Vagina (tissue), 2 donors: ENCODE measurements around the gene DPYD. TPM values are rescaled to one million over a fixed set of nuclear protein-coding genes. Genes with fewer than 3 reads are reported as not detected.

Experiments
- DNase-seq, 2 donors: peaks; one replicate each; pipeline ENCODE4 v3.0.0-alpha.2; 2017; ENCODE audit errors: extremely low spot score in 2 of 2
- H3K27ac ChIP-seq: fragments of 200-600 bp; sonication (generic); one replicate; pipeline ENCODE4 v1.5.1; 2019
- H3K27me3 ChIP-seq: fragments of 200-600 bp; sonication (generic); one replicate; pipeline ENCODE4 v1.5.1; 2019
- H3K36me3 ChIP-seq, 2 donors: fragments of 200-600 bp; sonication (generic); one replicate each; pipeline ENCODE4 v1.5.1; 2017 to 2019
- H3K4me1 ChIP-seq: fragments of 200-600 bp; sonication (generic); one replicate; pipeline ENCODE4 v1.5.1; 2019
- H3K4me3 ChIP-seq, 2 donors: fragments of 200-600 bp; sonication (generic); 1 replicate in 1 of 2; 2 replicates in 1 of 2; pipeline ENCODE4 v1.5.1; 2016 to 2019
- H3K9me3 ChIP-seq: fragments of 200-600 bp; sonication (generic); one replicate; pipeline ENCODE4 v1.5.1; 2019
- POLR2A ChIP-seq, 2 donors: fragments of 450-650 bp; IDR thresholded peaks; one replicate each; pipeline ENCODE4 v1.6.1; 2017; ENCODE audit warnings: antibody characterized with exemption in 2 of 2, mild to moderate bottlenecking in 2 of 2, moderate library complexity in 2 of 2
- POLR2AphosphoS5 ChIP-seq, 2 donors: sonication (generic); formaldehyde crosslinking; IDR thresholded peaks; one replicate each; pipeline ENCODE4 v1.9.0; 2017; ENCODE audit warnings: antibody characterized with exemption in 2 of 2, mild to moderate bottlenecking in 2 of 2, low read depth in 1 of 2; ENCODE audit not compliant: insufficient read depth in 1 of 2
- intact Hi-C: fragments of 100-400 bp; cut with DNase I; formaldehyde crosslinking; loops from one replicate; pipeline ENCODE4 v1.15.1; 2023
- total RNA-seq: library from RNA; depleted of rRNA; stranded (reverse); fragments of >200 nt; gene quantifications from one replicate; pipeline ENCODE4 v1.2.3, GENCODE V29; 2016
- TF ChIP-seq, protein P1 (sequence below), 3 experiments: fragments of 450-650 bp in 2 of 3; fragments of 200-600 bp in 1 of 3; sonication (generic) in 1 of 3; IDR thresholded peaks; one replicate each; pipeline ENCODE4 v1.5.1; 2017 to 2019; ENCODE audit warnings: antibody characterized with exemption in 3 of 3, mild to moderate bottlenecking in 2 of 3, moderate library complexity in 2 of 3

The DPYD gene
- total RNA-seq, 1 donor from 2014 or later: 45.7 TPM

- H3K9me3 ChIP-seq: no peaks in the 10 kb centered on the region
- no peak for DNase-seq
- TF ChIP-seq POLR2A (IDR thresholded peaks at IDR 0.05): no peak
- TF ChIP-seq, protein P1, sequence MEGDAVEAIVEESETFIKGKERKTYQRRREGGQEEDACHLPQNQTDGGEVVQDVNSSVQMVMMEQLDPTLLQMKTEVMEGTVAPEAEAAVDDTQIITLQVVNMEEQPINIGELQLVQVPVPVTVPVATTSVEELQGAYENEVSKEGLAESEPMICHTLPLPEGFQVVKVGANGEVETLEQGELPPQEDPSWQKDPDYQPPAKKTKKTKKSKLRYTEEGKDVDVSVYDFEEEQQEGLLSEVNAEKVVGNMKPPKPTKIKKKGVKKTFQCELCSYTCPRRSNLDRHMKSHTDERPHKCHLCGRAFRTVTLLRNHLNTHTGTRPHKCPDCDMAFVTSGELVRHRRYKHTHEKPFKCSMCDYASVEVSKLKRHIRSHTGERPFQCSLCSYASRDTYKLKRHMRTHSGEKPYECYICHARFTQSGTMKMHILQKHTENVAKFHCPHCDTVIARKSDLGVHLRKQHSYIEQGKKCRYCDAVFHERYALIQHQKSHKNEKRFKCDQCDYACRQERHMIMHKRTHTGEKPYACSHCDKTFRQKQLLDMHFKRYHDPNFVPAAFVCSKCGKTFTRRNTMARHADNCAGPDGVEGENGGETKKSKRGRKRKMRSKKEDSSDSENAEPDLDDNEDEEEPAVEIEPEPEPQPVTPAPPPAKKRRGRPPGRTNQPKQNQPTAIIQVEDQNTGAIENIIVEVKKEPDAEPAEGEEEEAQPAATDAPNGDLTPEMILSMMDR (IDR thresholded peaks at IDR 0.05): no peak
- no peak for TF ChIP-seq POLR2AphosphoS5 (IDR thresholded peaks at IDR 0.05; ENCODE audit: insufficient read depth in 1 of 2, low read depth in 1 of 2)
- intact Hi-C loops: no loop called here
- H3K4me3 ChIP-seq: no peak overlapping the region
- no peaks in the 10 kb centered on the region for H3K36me3 ChIP-seq
- H3K27ac ChIP-seq: no peak overlapping the region
- H3K4me1 ChIP-seq: no peaks in the 10 kb centered on the region
- H3K27me3 ChIP-seq: no peaks in the 10 kb centered on the region
Observed at GRCh38 chr1:97207868-97208267, 713.0 kb downstream of the DPYD start.

DNA sequence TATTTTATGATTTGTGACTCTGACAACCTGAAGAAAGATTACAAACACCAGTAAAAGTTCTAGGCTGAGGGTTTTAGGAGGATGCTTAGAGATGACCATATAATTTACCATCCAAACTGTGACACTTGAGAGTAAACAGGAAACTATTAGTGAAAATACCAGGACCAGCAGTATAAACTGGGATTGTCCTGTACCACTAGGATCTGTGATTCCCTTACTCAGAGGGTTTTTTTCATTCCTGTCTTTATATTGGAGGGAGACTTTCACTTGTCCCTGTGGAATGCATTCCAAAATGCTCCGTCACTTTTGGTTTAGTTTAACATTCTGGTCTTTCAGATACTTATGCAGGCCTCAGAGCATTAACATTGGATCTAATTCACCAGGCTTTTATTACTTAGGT is 716.4 kb downstream of the DPYD start:
- H3K27ac ChIP-seq: no peak overlapping the region
- H3K9me3 ChIP-seq: no peaks in the 10 kb centered on the region
- DNase-seq: no peak
- intact Hi-C loops: no loop called here
- H3K4me1 ChIP-seq: no peaks in the 10 kb centered on the region
- no peaks in the 10 kb centered on the region for H3K36me3 ChIP-seq
- H3K4me3 ChIP-seq: no peak overlapping the region
- no peaks in the 10 kb centered on the region for H3K27me3 ChIP-seq
- TF ChIP-seq, protein P1 (IDR thresholded peaks at IDR 0.05): no peak
- no peak for TF ChIP-seq POLR2AphosphoS5 (IDR thresholded peaks at IDR 0.05; ENCODE audit: insufficient read depth in 1 of 2, low read depth in 1 of 2)
- TF ChIP-seq POLR2A (IDR thresholded peaks at IDR 0.05): no peak

DNA sequence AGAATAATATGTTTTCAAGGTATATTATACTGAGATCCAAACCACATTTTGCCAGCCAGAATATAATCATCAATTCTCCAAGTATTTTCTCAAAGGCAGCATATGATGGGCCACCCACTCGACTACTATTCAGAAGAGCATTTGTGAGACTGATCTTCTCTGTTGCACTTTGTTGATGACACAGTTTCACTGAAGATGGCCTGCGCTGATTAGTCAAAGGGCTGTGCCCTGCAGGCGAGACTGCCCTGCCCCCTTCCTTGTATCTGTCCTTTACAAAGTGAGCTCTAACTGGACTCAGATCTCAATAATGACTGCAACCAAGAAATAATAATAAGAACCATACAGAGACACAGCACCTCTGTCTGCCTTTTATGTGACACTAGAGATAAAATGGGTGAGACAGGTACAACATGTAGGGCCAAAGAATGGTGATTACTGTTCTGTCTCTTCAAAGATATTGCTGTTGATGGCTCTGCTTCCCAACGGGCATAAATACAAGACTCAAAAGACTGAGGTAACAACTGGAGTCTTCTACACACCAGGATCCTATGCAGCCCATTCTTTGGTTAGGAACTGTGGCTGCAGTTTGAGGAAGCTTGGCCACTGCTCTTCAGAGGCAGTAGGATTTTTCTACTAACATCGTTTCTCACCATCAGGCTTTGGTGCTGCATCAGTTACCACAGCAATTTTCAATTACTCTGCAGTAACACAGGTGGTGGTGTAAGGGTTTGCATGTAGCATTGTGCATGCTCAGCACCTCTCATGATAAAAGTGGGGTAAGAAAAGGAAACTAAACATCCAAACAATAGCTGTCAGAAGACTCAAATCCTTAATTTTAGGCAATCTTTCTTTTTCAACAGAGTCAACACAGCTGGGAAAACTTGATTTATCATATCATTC is 718.1 kb downstream of the DPYD start:
- no peaks in the 10 kb centered on the region for H3K4me1 ChIP-seq
- no peaks in the 10 kb centered on the region for H3K9me3 ChIP-seq
- TF ChIP-seq POLR2A (IDR thresholded peaks at IDR 0.05) (no peak), POLR2AphosphoS5 (IDR thresholded peaks at IDR 0.05; ENCODE audit: insufficient read depth in 1 of 2, low read depth in 1 of 2) (no peak)
- TF ChIP-seq, protein P1 (IDR thresholded peaks at IDR 0.05): no peak
- H3K27ac ChIP-seq: no peak overlapping the region
- no peaks in the 10 kb centered on the region for H3K27me3 ChIP-seq
- H3K4me3 ChIP-seq: no peak overlapping the region
- intact Hi-C loops: no loop called here
- no peaks in the 10 kb centered on the region for H3K36me3 ChIP-seq
- no peak for DNase-seq

- TF ChIP-seq POLR2AphosphoS5 (IDR thresholded peaks at IDR 0.05; ENCODE audit: insufficient read depth in 1 of 2, low read depth in 1 of 2) (no peak), POLR2A (IDR thresholded peaks at IDR 0.05) (no peak)
- TF ChIP-seq, protein P1 (IDR thresholded peaks at IDR 0.05): no peak
- H3K27me3 ChIP-seq: no peaks in the 10 kb centered on the region
- no peaks in the 10 kb centered on the region for H3K4me1 ChIP-seq
- no peak overlapping the region for H3K27ac ChIP-seq
- intact Hi-C loops: no loop called here
- no peak overlapping the region for H3K4me3 ChIP-seq
- no peaks in the 10 kb centered on the region for H3K9me3 ChIP-seq
- DNase-seq: no peak
- H3K36me3 ChIP-seq: no peaks in the 10 kb centered on the region
Observed at GRCh38 chr1:97201641-97202040, 719.2 kb downstream of the DPYD start.

GRCh38 chr1:97200595-97200994 is 720.2 kb downstream of the DPYD start:
- intact Hi-C loops: no loop called here

More at GRCh38 chr1:97200595-97200994, 720.2 kb downstream of the DPYD start:
- Histone ChIP-seq H3K27ac (no peak overlapping the region), H3K36me3 (no peaks in the 10 kb centered on the region), H3K27me3 (no peaks in the 10 kb centered on the region), H3K4me3 (no peak overlapping the region), H3K4me1 (no peaks in the 10 kb centered on the region), H3K9me3 (no peaks in the 10 kb centered on the region)
- no peak for DNase-seq
- no peak for TF ChIP-seq POLR2A (IDR thresholded peaks at IDR 0.05)
- TF ChIP-seq POLR2AphosphoS5 (IDR thresholded peaks at IDR 0.05; ENCODE audit: insufficient read depth in 1 of 2, low read depth in 1 of 2): no peak
- TF ChIP-seq, protein P1 (IDR thresholded peaks at IDR 0.05): no peak
